HepG2 (cell line): ENCODE results near the gene MEPCE. TPM values are rescaled to one million over a fixed set of nuclear protein-coding genes. Genes with fewer than 3 reads are reported as not detected.
A peak's percentile ranks its signal among the peaks of the same experiment; 100 is the strongest.

Experiments used
- DNMT3B ChIP-seq: conservative IDR thresholded peaks from 2 replicates; pipeline ENCODE4 v1.6.1; 2016; ENCODE audit warnings: missing biosample characterization, control low read depth
- HNRNPLL ChIP-seq: fragments of 200-400 bp; formaldehyde crosslinking; IDR thresholded peaks from 2 replicates; pipeline ENCODE4 v1.6.1; 2017; ENCODE audit warnings: mild to moderate bottlenecking, low read depth, low read length; ENCODE audit not compliant: poor library complexity, severe bottlenecking
- JUNB ChIP-seq: sonication (generic); formaldehyde crosslinking; IDR thresholded peaks from 2 replicates; pipeline ENCODE4 v1.8.0; 2022; ENCODE audit warnings: missing genetic modification reagents, mild to moderate bottlenecking, borderline replicate concordance
- KDM6A ChIP-seq: IDR thresholded peaks from 2 replicates; pipeline ENCODE4 v1.6.1; 2016; ENCODE audit warnings: low read depth
- KMT2B ChIP-seq: IDR thresholded peaks from 2 replicates; pipeline ENCODE4 v1.6.1; 2016; ENCODE audit warnings: missing genetic modification reagents, missing compliant biosample characterization
- MIER3 ChIP-seq: IDR thresholded peaks from 2 replicates; pipeline ENCODE4 v1.6.1; 2016; ENCODE audit warnings: missing compliant biosample characterization, borderline replicate concordance
- NFKBIZ ChIP-seq: IDR thresholded peaks from 2 replicates; pipeline ENCODE4 v1.6.1; 2018; ENCODE audit warnings: missing genetic modification reagents, missing compliant biosample characterization
- PRMT3 ChIP-seq: sonication (generic); formaldehyde crosslinking; IDR thresholded peaks from 2 replicates; pipeline ENCODE4 v1.8.1; 2022; ENCODE audit warnings: low read depth, mild to moderate bottlenecking, moderate library complexity, missing genetic modification reagents, borderline replicate concordance
- SALL1 ChIP-seq: sonication (generic); formaldehyde crosslinking; IDR thresholded peaks from 2 replicates; pipeline ENCODE4 v1.8.0; 2022; ENCODE audit warnings: mild to moderate bottlenecking, missing genetic modification reagents
- SRSF4 ChIP-seq: fragments of 200-400 bp; formaldehyde crosslinking; IDR thresholded peaks from one replicate; pipeline ENCODE4 v1.6.1; 2018; ENCODE audit warnings: mild to moderate bottlenecking, low read depth, low read length, moderate library complexity; ENCODE audit not compliant: poor library complexity, severe bottlenecking
- THAP11 ChIP-seq: IDR thresholded peaks from 2 replicates; pipeline ENCODE4 v1.6.1; 2016; ENCODE audit warnings: missing biosample characterization, missing genetic modification reagents
- ZBTB20 ChIP-seq: sonication (generic); formaldehyde crosslinking; IDR thresholded peaks from 2 replicates; pipeline ENCODE4 v1.8.1; 2023; ENCODE audit warnings: missing genetic modification reagents, low read depth, mild to moderate bottlenecking, borderline replicate concordance
- ZFP36L1 ChIP-seq: sonication (generic); formaldehyde crosslinking; IDR thresholded peaks from 2 replicates; pipeline ENCODE4 v1.8.0; 2022; ENCODE audit warnings: mild to moderate bottlenecking, missing genetic modification reagents, moderate library complexity
- ZKSCAN8 ChIP-seq: IDR thresholded peaks from 2 replicates; pipeline ENCODE4 v1.6.1; 2016; ENCODE audit warnings: borderline replicate concordance, missing genetic modification reagents, missing compliant biosample characterization
- ZNF280B ChIP-seq: sonication (generic); formaldehyde crosslinking; IDR thresholded peaks from 2 replicates; pipeline ENCODE4 v1.5.0; 2020; ENCODE audit warnings: missing genetic modification reagents, mild to moderate bottlenecking, borderline replicate concordance
- ZNF430 ChIP-seq: sonication (generic); formaldehyde crosslinking; IDR thresholded peaks from 2 replicates; pipeline ENCODE4 v1.9.0; 2021; ENCODE audit warnings: mild to moderate bottlenecking, missing genetic modification reagents
- ZNF547 ChIP-seq: sonication (generic); formaldehyde crosslinking; IDR thresholded peaks from 2 replicates; pipeline ENCODE4 v1.5.1; 2020; ENCODE audit warnings: mild to moderate bottlenecking, missing genetic modification reagents
- ZNF557 ChIP-seq: sonication (generic); formaldehyde crosslinking; IDR thresholded peaks from 2 replicates; pipeline ENCODE4 v1.4.0; 2020; ENCODE audit warnings: missing genetic modification reagents
- ZUFSP ChIP-seq: sonication (generic); formaldehyde crosslinking; IDR thresholded peaks from 2 replicates; pipeline ENCODE4 v1.9.0; 2021; ENCODE audit warnings: missing genetic modification reagents, mild to moderate bottlenecking, borderline replicate concordance
- polyA plus RNA-seq, 8 experiments: library from polyadenylated mRNA; depleted of rRNA in 3 of 8; stranded (reverse) in 7 of 8; unstranded in 1 of 8; fragments of >200 nt; fragmentation: Illumina TruSeq in 4 of 8; extraction: Trizol in 4 of 8; gene quantifications; 2 replicates each; pipeline versions ENCODE4 v1.2.1 to v1.2.3, GENCODE V29; 2011 to 2016; ENCODE audit warnings: low read depth in 4 of 8, missing spikeins in 1 of 8, mixed read lengths in 1 of 8; ENCODE audit not compliant: insufficient read depth in 1 of 8
- total RNA-seq, 5 experiments: library from RNA; depleted of rRNA; stranded (reverse); fragments of >200 nt; fragmentation: Illumina TruSeq; extraction: Trizol; gene quantifications; 2 replicates each; pipeline ENCODE4 v1.2.3, GENCODE V29; 2016; ENCODE audit warnings: low read depth in 1 of 5
- TF ChIP-seq, protein P1 (sequence below): sonication (generic); formaldehyde crosslinking; IDR thresholded peaks from 2 replicates; pipeline ENCODE4 v1.5.0; 2020; ENCODE audit warnings: mild to moderate bottlenecking, missing genetic modification reagents

MEPCE gene
- total and polyA plus RNA-seq, 2 of the 13 experiments (the other 11 are each of a cell fraction or from before 2014, with no cell fraction given): 12.3 to 26.0 TPM

GRCh38 chr7:100444311-100445278 is 15.0 kb downstream of the MEPCE start (continued):
- TF ChIP-seq ZNF430 (peak; percentile 54; the same call in 1 of the 2 replicates), HNRNPLL (no peak), DNMT3B (peak; percentile 79), ZBTB20 (peak; percentile 83; the same call in 1 of the 2 replicates), ZUFSP (CRISPR knock-in tag) (no peak), ZFP36L1 (CRISPR knock-in tag) (peak; percentile 74; the same call in 1 of the 2 replicates), NFKBIZ (CRISPR knock-in tag) (peak; percentile 86; the same call in 1 of the 2 replicates), KDM6A (CRISPR knock-in tag) (peak; percentile 57; the same call in 1 of the 2 replicates), PRMT3 (0 out of 2 replicates have a peak, but pooled peaks have one; percentile 54), ZNF547 (CRISPR knock-in tag) (0 out of 2 replicates have a peak, but pooled peaks have one; percentile 22), MIER3 (CRISPR knock-in tag) (peak; percentile 43; the same call in 1 of the 2 replicates), THAP11 (CRISPR knock-in tag) (peak; percentile 84), JUNB (CRISPR knock-in tag) (no peak), ZNF557 (CRISPR knock-in tag) (no peak), ZKSCAN8 (CRISPR knock-in tag) (peak; percentile 85; the same call in 1 of the 2 replicates), SALL1 (peak; percentile 96), SRSF4 (no peak), ZNF280B (CRISPR knock-in tag) (0 out of 2 replicates have a peak, but pooled peaks have one; percentile 59), KMT2B (CRISPR knock-in tag) (peak; percentile 46; the same call in 1 of the 2 replicates)
- TF ChIP-seq, protein P1, sequence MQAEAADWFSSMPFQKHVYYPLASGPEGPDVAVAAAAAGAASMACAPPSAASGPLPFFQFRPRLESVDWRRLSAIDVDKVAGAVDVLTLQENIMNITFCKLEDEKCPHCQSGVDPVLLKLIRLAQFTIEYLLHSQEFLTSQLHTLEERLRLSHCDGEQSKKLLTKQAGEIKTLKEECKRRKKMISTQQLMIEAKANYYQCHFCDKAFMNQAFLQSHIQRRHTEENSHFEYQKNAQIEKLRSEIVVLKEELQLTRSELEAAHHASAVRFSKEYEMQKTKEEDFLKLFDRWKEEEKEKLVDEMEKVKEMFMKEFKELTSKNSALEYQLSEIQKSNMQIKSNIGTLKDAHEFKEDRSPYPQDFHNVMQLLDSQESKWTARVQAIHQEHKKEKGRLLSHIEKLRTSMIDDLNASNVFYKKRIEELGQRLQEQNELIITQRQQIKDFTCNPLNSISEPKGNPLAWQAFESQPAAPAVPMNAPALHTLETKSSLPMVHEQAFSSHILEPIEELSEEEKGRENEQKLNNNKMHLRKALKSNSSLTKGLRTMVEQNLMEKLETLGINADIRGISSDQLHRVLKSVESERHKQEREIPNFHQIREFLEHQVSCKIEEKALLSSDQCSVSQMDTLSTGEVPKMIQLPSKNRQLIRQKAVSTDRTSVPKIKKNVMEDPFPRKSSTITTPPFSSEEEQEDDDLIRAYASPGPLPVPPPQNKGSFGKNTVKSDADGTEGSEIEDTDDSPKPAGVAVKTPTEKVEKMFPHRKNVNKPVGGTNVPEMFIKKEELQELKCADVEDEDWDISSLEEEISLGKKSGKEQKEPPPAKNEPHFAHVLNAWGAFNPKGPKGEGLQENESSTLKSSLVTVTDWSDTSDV (CRISPR knock-in tag): 0 out of 2 replicates have a peak, but pooled peaks have one; percentile 32
